K562 (cell line): ENCODE measurements around the gene NACC1. TPM values are rescaled to one million over a fixed set of nuclear protein-coding genes. Genes with fewer than 3 reads are reported as not detected.

ENCODE experiments used
- BRCA1 ChIP-seq, 2 experiments: fragments of 450-650 bp in 1 of 2; sonication (generic) in 1 of 2; formaldehyde crosslinking in 1 of 2; IDR thresholded peaks; 2 replicates each; pipeline versions ENCODE4 v1.5.0 to v1.6.1; 2017 to 2020; ENCODE audit warnings: mild to moderate bottlenecking in 1 of 2, missing genetic modification reagents in 1 of 2
- CLOCK ChIP-seq: fragments of 250-450 bp; sonication (Bioruptor Pico); IDR thresholded peaks from 2 replicates; pipeline ENCODE4 v1.4.0; 2020; ENCODE audit warnings: mild to moderate bottlenecking, moderate library complexity, borderline replicate concordance
- HDAC8 ChIP-seq: fragments of 450-650 bp; IDR thresholded peaks from 2 replicates; pipeline ENCODE4 v1.6.1; 2016; ENCODE audit warnings: mild to moderate bottlenecking, missing genetic modification characterization, moderate library complexity, missing compliant biosample characterization
- HNRNPUL1 ChIP-seq: fragments of 200-400 bp; formaldehyde crosslinking; IDR thresholded peaks from 2 replicates; pipeline ENCODE4 v1.6.1; 2017; ENCODE audit warnings: low read length
- JUNB ChIP-seq: fragments of 450-650 bp; formaldehyde crosslinking; conservative IDR thresholded peaks from 2 replicates; pipeline ENCODE4 v1.4.0; 2020; ENCODE audit warnings: mild to moderate bottlenecking
- NR1H2 ChIP-seq: sonication (generic); formaldehyde crosslinking; IDR thresholded peaks from 2 replicates; pipeline ENCODE4 v1.4.0; 2020; ENCODE audit warnings: mild to moderate bottlenecking, missing genetic modification reagents
- PRDM10 ChIP-seq: fragments of 450-650 bp; IDR thresholded peaks from 2 replicates; pipeline ENCODE4 v1.6.1; 2018; ENCODE audit not compliant: partially characterized antibody
- RREB1 ChIP-seq: fragments of 250-450 bp; sonication (Bioruptor Pico); IDR thresholded peaks from 2 replicates; pipeline ENCODE4 v1.4.0; 2020
- STAT5B ChIP-seq: fragments of 250-450 bp; sonication (Bioruptor Pico); IDR thresholded peaks from 2 replicates; pipeline ENCODE4 v1.8.0; 2021; ENCODE audit warnings: mild to moderate bottlenecking, inconsistent platforms
- ZBTB7A ChIP-seq: IDR thresholded peaks from 2 replicates; pipeline ENCODE4 v1.6.1; 2011; ENCODE audit warnings: low read depth, mild to moderate bottlenecking, low read length, moderate library complexity, borderline replicate concordance; ENCODE audit not compliant: control insufficient read depth
- ZNF140 ChIP-seq: fragments of 250-450 bp; sonication (Bioruptor Pico); IDR thresholded peaks from 2 replicates; pipeline ENCODE4 v1.8.0; 2021; ENCODE audit warnings: moderate library complexity, mild to moderate bottlenecking, inconsistent platforms
- ZNF280B ChIP-seq: fragments of 250-450 bp; sonication (Bioruptor Pico); IDR thresholded peaks from 2 replicates; pipeline ENCODE4 v1.5.1; 2021; ENCODE audit warnings: mild to moderate bottlenecking
- polyA plus RNA-seq, 8 experiments: library from polyadenylated mRNA; depleted of rRNA in 4 of 8; stranded (reverse) in 5 of 8; unstranded in 3 of 8; fragments of >200 nt; fragmentation: Nextera tagmentation in 2 of 8; fragmentation: Illumina TruSeq in 1 of 8; extraction: Ambion mirVana in 2 of 8; extraction: Trizol in 1 of 8; gene quantifications; 2 replicates each; pipeline versions ENCODE4 v1.2.1 to v1.2.3, GENCODE V29; 2011 to 2014; ENCODE audit warnings: inconsistent platforms in 1 of 8, missing spikeins in 1 of 8
- total RNA-seq, 7 experiments: library from RNA; depleted of rRNA in 6 of 7; stranded (reverse); fragments of >200 nt in 6 of 7; fragmentation: Illumina TruSeq in 2 of 7; extraction: Trizol in 2 of 7; gene quantifications; 2 replicates each; pipeline versions ENCODE4 v1.2.1 to v1.2.3, GENCODE V29; 2011 to 2021; ENCODE audit warnings: low replicate concordance in 1 of 7

The NACC1 gene
- total and polyA plus RNA-seq, 9 of the 15 experiments (the other 6 are each of a cell fraction or from before 2014, with no cell fraction given): 0.04 to 96.6 (median 25.8) TPM

GRCh38 chr19:13117772-13118423 lies at the start of gene NACC1 (continued):
- no peak for TF ChIP-seq RREB1 (CRISPR knock-in tag)
- no peak for TF ChIP-seq NR1H2
- TF ChIP-seq PRDM10: no peak
- no peak for TF ChIP-seq STAT5B
- no peak for TF ChIP-seq JUNB (CRISPR knock-in tag)
- TF ChIP-seq HNRNPUL1: no peak
- no peak for TF ChIP-seq BRCA1 (IDR thresholded peaks at IDR 0.05)
- no peak for TF ChIP-seq BRCA1 (CRISPR knock-in tag; IDR thresholded peaks at IDR 0.05)
- no peak for TF ChIP-seq ZNF140 (CRISPR knock-in tag)
- TF ChIP-seq ZBTB7A: peak; percentile 94
- TF ChIP-seq ZNF280B (CRISPR knock-in tag): no peak
- no peak for TF ChIP-seq CLOCK (CRISPR knock-in tag)
- TF ChIP-seq HDAC8: no peak
